NCI-H2107 (cell line): ENCODE measurements around the gene RHEBL1.

Source experiments
- DNase-seq: peaks from one replicate; lab custom pipeline; 2025; lab: John Stamatoyannopoulos, UW

Gene RHEBL1

GRCh38 chr12:49054524-49054923, 15.3 kb downstream of the RHEBL1 start:
- no peak for DNase-seq

GRCh38 chr12:49054096-49054495, 15.7 kb downstream of the RHEBL1 start:
- DNase-seq = no peak

- DNase-seq = no peak
Measured at GRCh38 chr12:49052451-49053208, 17.1 kb downstream of the RHEBL1 start.

DNA sequence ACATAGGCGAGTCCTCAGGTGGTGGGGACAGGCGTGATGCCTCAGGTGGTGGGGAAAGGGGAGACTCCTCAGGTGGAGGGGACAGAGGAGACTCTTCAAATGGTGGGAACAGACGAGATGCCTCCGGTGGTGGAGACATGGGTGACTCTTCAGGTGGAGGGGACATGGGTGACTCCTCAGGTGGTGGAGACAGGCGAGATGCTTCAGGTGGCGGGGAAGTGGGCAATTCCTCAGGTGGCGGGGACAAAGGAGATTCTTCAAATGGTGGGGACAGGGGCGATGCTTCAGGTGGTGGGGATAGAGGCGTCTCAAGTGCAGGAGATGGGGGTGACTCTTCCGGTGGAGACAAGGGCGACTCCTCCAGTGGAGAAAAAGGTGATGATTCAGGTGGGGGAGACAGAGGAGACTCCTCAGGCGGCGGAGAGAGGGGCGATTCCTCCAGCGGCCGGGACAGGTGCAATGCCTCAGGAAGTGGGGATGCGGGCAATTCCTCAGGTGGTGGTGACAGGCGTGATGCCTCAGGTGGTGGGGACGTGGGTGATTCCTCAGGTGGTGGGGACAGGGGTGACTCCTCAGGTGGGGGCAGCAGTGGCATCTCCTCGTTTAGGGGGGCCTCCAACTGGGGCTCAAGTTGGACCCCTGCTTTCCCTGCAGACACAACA, 17.9 kb downstream of the RHEBL1 start:
- DNase-seq = no peak

- no peak for DNase-seq
Measured at GRCh38 chr12:49051373-49051764, 18.4 kb downstream of the RHEBL1 start.

DNA sequence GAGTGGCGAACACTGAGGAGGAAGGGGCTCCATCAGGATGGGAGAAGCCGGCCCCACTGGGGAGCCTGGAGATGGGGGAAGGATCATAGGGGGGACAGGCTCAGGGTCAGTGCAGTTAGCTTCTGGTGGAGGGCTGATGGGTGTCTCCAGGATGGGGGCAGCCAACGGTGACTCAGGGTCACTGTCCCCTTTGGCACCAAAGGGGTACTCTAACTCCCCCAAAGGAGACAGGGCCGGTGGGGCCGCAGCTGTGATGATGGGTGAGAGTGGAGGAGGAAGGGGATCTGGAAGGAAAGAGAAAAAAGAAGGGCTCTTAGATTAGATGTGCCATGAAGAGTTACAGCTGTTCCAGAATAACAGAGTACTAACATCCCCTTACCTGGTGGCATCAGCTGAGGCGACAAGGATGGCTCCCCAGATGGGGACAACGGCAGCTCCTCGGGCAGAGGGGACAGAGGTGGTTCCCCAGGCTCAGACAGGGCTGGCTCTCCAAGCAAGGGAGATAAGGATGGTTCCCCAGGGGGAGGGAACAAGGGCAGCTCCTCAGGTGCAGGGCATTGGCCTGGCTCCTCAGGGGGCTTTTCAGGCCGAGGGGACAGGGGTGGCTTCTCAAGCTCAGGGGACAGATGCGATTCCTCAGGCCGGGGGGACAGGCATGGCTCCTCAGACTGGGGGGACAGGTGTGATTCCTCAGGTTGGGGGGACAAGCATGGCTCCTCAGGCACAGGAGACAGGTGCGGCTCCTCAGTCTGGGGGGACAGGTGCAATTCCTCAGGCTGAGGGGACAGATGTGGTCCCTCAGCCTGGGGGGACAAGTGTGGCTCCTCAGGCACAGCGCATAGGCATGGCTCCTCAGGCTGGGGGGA, 19.0 kb downstream of the RHEBL1 start:
- DNase-seq = no peak

DNA sequence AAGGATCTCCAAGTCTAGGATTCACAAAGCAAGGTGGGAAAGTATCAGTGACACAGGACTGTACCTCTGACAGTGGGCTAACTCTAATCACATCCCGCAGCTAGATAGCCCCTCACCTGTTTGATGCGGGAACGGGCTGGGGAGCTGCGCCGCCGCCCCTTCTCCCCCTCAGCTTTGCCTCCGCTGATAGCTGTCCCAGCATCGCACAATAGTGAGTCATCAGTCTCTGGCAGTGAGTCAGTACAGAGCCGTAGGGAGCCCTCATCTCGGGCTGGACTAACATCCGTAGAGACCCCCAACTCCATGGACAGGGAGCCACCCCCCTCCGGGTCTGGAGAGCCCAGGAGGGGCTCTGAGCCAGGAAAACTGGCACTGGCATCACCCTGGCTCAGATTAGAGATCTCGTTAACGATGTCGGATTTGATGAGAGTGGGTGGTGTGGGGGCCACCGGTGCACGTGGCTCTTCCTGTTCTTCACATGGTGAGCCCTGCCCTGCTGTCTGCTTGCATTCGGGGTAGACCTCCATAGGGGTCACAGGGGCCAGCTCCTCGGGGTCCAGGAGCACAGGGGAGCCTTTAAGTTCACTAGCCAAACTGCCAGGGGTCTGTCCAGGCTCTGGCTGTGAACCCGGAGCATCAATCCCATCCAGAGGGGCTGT, 20.1 kb downstream of the RHEBL1 start:
- no peak for DNase-seq

GRCh38 chr12:49048953-49049352, 20.8 kb downstream of the RHEBL1 start:
- DNase-seq = no peak

DNA sequence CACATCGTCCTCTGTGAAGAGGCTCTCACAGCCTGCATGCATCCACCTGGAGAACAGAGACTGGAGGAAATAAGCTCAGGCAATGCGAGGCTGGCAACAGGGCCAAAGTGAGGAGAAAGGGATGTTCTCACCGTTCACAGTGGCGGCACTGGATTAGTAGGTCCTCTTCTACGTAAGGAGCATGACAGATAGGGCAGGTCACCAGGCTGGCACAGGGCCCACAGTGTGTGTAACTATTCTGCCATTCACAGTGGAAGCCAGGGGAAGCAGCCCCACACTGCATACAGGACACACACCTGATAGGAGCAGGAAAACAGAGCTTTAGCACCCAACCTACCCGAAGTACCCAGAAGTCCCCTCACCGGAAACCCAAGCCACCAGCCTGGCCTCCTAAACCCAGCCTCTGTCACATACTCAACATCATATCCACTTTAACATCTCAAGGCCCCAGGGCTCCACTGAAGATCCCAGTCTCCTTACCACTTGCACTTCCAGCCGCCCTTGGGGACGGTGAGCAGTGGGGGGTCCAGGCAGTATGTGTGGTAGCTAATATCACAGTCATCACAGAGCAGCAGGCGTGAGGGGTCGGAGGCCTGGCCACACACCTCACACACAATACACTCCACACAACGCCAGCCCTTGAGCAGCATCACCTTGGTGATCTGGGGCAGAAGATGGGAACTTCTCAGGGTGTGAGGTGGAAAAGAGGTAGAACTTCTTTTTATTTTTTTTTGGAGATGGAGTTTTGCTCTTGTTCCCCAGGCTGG, 23.5 kb downstream of the RHEBL1 start:
- no peak for DNase-seq

- no peak for DNase-seq
Measured at GRCh38 chr12:49044660-49045059, 25.1 kb downstream of the RHEBL1 start.

GRCh38 chr12:49043856-49044258, 25.9 kb downstream of the RHEBL1 start:
- no peak for DNase-seq

DNA sequence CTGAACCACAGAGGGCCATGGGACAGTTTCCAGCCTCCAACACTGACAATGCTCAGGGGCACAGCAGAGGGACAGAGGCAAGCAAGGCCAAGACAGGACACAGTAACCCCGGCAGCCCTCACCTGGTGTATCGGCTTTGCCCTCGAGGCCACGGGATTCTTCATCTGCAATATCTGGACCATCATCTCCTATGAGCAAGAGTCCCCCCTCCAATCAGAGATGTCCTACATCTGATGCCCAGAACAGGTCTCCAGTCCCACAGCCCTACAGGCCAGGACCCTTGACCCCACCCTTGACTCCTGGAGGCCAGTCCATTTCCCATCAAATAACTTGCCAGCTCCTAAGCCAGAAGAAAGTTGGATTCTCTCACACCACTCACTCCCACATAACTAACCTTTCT, 26.5 kb downstream of the RHEBL1 start:
- no peak for DNase-seq

DNA sequence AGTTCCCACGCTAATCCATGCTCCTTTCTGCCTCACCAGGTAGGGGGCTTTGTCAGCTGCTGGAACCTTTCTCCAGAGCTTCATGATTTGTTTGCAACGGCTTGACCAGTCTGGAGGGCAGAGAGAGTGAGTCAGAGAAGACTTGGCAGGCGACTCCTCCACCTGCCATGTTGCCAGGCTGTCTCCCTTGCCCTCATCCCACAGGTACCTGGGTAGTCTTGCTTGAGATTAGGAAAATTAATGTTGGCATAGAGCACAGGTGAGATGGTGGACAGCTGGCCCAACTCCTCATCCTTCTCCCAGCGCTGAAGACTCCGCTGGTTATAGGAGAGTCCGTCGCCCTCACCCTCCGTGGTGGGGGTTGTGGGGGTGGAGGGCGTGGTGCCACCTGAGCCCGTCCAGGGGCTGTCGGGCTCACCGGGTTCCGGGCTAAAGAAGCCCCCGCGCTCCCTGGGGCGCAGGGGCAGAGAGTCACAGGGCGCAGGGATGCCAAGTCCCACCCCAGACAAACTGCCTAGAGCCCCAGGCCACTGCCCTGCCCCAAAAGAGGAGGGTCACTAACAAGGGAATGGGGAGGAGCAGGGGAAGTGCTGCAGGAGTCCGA, 27.8 kb downstream of the RHEBL1 start:
- no peak for DNase-seq

GRCh38 chr12:49041036-49041880, 28.5 kb downstream of the RHEBL1 start:
- no peak for DNase-seq

- no peak for DNase-seq
Measured at GRCh38 chr12:49040364-49040855, 29.4 kb downstream of the RHEBL1 start.

DNA sequence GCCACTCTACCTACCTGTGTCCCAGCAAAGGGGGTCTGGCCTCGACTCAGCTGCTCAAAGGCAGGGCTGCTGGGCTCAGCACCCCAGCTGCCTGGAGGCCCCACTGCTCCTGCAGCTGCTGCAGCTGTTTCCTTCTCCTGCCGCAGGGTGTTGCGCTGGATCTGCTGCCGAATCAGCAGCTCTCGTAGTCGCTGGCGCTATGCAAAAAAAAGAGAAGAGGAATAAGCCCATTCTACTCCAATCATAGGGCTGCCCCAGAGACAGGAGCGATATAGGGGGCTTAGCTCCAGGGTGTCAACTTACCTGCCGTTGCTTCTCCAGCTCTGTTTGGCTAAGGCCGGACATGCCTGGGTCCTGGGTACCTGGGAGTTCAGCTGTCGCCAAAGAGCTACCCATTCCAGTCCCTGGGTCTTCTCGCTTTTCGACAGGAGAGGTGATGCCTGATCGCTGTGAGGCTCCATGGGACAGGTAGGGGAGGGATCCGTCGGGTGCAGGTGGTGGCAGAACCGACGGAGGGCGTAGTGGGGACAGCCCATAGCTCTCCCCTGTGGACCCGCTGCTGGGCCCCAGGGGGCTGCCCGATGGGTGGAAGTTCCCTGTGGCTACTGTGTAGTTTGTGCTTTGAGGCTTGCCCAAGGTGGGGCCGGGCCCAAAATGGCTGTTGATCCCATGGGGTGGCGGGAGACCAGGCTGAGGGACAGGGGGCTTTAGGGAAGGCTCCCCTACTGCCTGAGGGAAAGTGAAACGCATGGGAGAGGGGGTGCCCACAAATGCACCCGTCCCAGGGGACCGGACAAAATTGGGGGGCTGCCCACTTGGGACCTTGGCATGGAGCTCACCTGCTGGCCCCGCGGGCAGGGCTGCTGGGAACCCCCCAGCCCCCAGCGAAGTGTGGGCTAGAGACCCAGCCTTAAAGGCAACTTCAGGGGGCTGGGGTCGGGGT, 30.1 kb downstream of the RHEBL1 start:
- DNase-seq = no peak

DNA sequence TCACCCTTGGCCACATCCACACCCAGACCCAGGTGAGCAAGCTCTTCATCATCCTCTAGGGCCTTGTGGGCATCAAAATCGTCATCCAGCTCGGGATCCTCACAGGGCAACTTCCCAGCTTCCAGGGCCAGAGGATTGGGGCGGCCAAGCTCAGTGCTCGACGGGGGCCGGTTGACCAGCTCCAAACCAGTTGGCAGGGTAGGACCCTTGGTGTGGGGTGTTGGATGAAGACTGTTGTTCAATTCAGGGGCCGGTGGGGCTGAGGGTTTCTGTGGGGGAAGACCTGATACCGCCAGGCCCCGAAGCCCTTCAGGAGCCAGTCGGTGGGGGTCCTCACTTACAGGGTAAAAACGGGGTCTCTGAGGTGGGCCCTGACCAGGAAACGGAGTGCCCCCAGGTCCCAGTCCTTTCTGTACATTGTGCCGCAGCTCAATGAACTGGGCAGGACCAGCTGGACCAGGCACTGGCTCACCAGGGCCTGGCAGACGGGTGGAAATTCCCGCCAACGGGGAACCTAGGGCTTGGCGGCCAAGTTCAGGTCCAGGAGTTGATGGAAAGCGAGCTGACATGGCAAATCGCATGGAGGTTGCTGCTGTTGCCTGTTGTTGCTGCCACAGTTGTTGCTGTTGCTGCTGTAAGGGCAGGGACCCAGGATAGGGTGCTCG, 31.4 kb downstream of the RHEBL1 start:
- DNase-seq = no peak

DNA sequence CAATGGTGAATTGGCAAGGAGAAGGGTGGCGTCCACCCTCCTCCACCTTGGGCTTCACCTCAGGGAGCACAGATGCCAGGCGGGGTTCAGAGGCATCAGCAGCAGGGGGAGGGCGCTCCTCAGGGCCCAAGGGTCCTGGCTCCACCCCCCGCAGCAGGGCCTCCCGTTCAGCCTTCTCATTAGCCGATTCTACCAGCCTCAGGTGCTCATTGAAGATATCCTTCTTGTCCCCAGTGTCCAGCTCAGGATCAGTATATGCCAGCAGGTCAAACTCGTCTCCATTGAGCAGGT, 31.9 kb downstream of the RHEBL1 start:
- no peak for DNase-seq
